OCI-LY1 (cell line): ENCODE results near the gene H2BW1.

Experiments
- H2AFZ ChIP-seq: fragments of 200-600 bp; sonication (generic), shearing (Covaris generic); 2 replicates; pipeline ENCODE4 v1.6.0; 2014; ENCODE audit warnings: antibody characterized with exemption, mild to moderate bottlenecking, low read length
- H3F3A ChIP-seq: fragments of 200-600 bp; sonication (generic), shearing (Covaris generic); 2 replicates; pipeline ENCODE4 v1.6.0; 2014; ENCODE audit warnings: mild to moderate bottlenecking, antibody characterized with exemption, low read length, moderate library complexity; ENCODE audit not compliant: insufficient read depth
- H3K27ac ChIP-seq: fragments of 200-600 bp; sonication (generic); 2 replicates; pipeline ENCODE4 v1.5.1; 2014; ENCODE audit warnings: low read length, mixed run types, mild to moderate bottlenecking, low read depth; ENCODE audit not compliant: poor library complexity, severe bottlenecking
- H3K27me3 ChIP-seq: fragments of 200-600 bp; sonication (generic); 2 replicates; pipeline ENCODE4 v1.6.0; 2014; ENCODE audit warnings: antibody characterized with exemption, mild to moderate bottlenecking, low read length, moderate library complexity; ENCODE audit not compliant: insufficient read depth
- H3K36me3 ChIP-seq: fragments of 200-600 bp; sonication (generic); 2 replicates; pipeline ENCODE4 v1.6.1; 2014; ENCODE audit warnings: mild to moderate bottlenecking, antibody characterized with exemption, low read length, moderate library complexity, mixed read lengths; ENCODE audit not compliant: insufficient read depth
- H3K4me1 ChIP-seq: fragments of 200-600 bp; sonication (generic); 2 replicates; pipeline ENCODE4 v1.5.1; 2014; ENCODE audit warnings: mild to moderate bottlenecking, low read length, moderate library complexity; ENCODE audit not compliant: insufficient read depth, severe bottlenecking
- H3K4me2 ChIP-seq: fragments of 200-600 bp; sonication (generic), shearing (Covaris generic); 2 replicates; pipeline ENCODE4 v1.6.1; 2014; ENCODE audit warnings: low read length
- H3K4me3 ChIP-seq: fragments of 200-600 bp; sonication (generic); 2 replicates; pipeline ENCODE4 v1.5.1; 2014; ENCODE audit warnings: low read length, low read depth, mild to moderate bottlenecking, mixed read lengths; ENCODE audit not compliant: poor library complexity, severe bottlenecking
- H3K79me2 ChIP-seq: fragments of 200-600 bp; shearing (Covaris generic); 2 replicates; pipeline ENCODE4 v1.6.1; 2016; ENCODE audit warnings: mixed run types, low read length, mixed read lengths; ENCODE audit not compliant: insufficient read depth
- H3K9ac ChIP-seq: fragments of 200-600 bp; sonication (generic), shearing (Covaris generic); 2 replicates; pipeline ENCODE4 v1.6.1; 2014; ENCODE audit warnings: mild to moderate bottlenecking, low read length, mixed read lengths
- H3K9me2 ChIP-seq: fragments of 200-600 bp; sonication (generic), shearing (Covaris generic); 2 replicates; pipeline ENCODE4 v1.6.1; 2014; ENCODE audit warnings: low read depth, mild to moderate bottlenecking, low read length, mixed read lengths
- H3K9me3 ChIP-seq: fragments of 200-600 bp; shearing (Covaris generic); 2 replicates; pipeline ENCODE4 v1.6.1; 2014; ENCODE audit warnings: low read length, mixed read lengths
- H4K20me1 ChIP-seq: fragments of 200-600 bp; sonication (generic), shearing (Covaris generic); 2 replicates; pipeline ENCODE4 v1.6.0; 2016; ENCODE audit warnings: mild to moderate bottlenecking, low read length; ENCODE audit not compliant: insufficient read depth
- EZH2 ChIP-seq: fragments of 200-600 bp; sonication (generic), shearing (Covaris generic); IDR thresholded peaks from 2 replicates; pipeline ENCODE4 v1.8.0; 2017; ENCODE audit warnings: borderline replicate concordance, mixed run types, mild to moderate bottlenecking, antibody characterized with exemption, low read length, moderate library complexity, mixed read lengths
- TF ChIP-seq, protein P1 (sequence below): fragments of 200-600 bp; sonication (generic), shearing (Covaris generic); IDR thresholded peaks from 2 replicates; pipeline ENCODE4 v1.5.1; 2017; ENCODE audit warnings: mild to moderate bottlenecking, antibody characterized with exemption, low read length, moderate library complexity, mixed read lengths

Gene H2BW1

DNA sequence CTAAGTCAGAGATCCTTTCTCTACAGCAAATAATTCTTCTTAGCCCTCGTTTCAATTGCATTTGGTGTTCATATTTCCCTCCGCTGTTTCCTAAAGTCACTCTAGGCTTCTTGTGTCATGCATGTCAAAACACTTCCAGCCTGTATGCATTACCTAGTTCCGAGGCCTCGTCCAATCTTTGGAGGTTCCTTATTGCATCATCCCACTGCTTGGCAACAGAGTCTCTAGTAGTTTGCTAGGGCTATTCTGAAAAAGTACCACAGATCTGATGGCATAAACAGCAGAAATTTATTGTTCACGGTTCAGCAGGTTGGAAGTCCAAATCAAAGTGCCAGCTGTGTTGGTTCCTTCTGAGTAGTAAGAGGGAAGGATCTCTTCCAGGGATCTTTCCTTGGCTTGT is 32.1 kb upstream of the H2BW1 start:
- Histone ChIP-seq H3F3A (no peaks in the 10 kb centered on the region), H3K79me2 (no peaks in the 10 kb centered on the region), H2AFZ (no peak overlapping the region), H3K27ac (no peak overlapping the region), H3K27me3 (no peaks in the 10 kb centered on the region), H3K9me3 (no peaks in the 10 kb centered on the region), H3K9ac (no peak overlapping the region), H3K4me3 (no peak overlapping the region), H3K4me1 (no peaks in the 10 kb centered on the region), H3K36me3 (no peaks in the 10 kb centered on the region), H4K20me1 (no peaks in the 10 kb centered on the region), H3K9me2 (no peaks in the 10 kb centered on the region), H3K4me2 (no peak overlapping the region)
- TF ChIP-seq, protein P1, sequence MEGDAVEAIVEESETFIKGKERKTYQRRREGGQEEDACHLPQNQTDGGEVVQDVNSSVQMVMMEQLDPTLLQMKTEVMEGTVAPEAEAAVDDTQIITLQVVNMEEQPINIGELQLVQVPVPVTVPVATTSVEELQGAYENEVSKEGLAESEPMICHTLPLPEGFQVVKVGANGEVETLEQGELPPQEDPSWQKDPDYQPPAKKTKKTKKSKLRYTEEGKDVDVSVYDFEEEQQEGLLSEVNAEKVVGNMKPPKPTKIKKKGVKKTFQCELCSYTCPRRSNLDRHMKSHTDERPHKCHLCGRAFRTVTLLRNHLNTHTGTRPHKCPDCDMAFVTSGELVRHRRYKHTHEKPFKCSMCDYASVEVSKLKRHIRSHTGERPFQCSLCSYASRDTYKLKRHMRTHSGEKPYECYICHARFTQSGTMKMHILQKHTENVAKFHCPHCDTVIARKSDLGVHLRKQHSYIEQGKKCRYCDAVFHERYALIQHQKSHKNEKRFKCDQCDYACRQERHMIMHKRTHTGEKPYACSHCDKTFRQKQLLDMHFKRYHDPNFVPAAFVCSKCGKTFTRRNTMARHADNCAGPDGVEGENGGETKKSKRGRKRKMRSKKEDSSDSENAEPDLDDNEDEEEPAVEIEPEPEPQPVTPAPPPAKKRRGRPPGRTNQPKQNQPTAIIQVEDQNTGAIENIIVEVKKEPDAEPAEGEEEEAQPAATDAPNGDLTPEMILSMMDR: no peak
- no peak for TF ChIP-seq EZH2

DNA sequence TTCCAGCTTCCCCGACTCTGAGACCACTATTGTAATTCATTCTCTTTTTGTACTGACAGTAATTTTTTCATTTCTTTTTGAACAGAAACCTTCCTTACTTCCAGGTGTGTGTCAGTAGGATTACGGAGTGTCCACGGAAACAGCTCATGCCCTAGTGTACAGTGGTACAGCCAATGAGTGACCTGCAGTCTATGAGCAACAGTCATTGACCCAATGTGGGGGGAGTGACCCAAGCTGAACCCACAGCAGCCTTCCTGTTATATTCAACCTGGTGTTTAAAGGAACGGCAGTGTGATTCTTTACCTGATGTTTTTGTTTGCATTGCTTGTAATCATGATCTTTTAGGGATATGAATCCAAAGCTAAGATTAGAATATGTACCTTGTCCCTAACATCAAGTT is 27.5 kb upstream of the H2BW1 start:
- H3K27me3 ChIP-seq: no peaks in the 10 kb centered on the region

DNA sequence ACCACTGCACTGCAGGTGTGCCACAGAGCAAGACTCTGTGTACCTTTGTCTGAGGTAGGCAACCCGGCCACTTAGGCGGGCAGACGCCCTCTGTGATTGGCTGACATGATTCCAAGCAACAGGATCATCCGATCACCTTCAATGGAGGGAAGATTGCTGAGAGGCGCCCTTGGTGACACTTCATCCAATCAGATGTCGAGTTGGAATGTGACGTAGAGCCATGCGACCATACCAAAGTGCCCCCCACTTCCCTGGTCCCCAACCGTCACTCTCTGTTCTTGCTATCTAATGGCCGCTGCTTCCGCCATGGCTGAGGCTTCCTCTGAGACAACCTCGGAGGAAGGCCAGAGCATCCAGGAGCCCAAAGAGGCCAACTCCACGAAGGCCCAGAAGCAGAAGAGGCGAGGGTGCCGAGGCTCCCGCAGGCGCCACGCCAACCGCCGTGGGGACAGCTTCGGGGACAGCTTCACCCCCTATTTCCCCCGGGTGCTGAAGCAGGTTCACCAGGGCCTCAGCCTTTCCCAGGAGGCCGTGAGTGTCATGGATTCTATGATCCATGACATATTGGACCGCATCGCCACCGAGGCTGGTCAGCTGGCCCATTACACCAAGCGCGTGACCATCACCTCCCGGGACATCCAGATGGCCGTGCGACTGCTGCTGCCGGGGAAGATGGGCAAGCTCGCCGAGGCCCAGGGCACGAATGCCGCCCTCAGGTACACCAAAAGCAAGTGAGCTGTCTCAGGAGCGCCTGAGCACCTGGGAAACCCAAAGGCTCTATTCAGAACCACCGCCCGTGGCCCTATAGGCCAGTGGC is 26.4 kb upstream of the H2BW1 start, which contains the start of gene H2BW2:
H2BW2 (plus strand) TSS at position 268 of the 817 bp plus-strand sequence; CDS start at position 307, 39 bp downstream.
- Histone ChIP-seq H3K36me3 (no peaks in the 10 kb centered on the region), H3K27me3 (no peaks in the 10 kb centered on the region), H3K4me1 (no peaks in the 10 kb centered on the region), H3K9me2 (no peaks in the 10 kb centered on the region), H4K20me1 (no peaks in the 10 kb centered on the region), H3K4me2 (no peak within 1 kb of the TSS), H3K27ac (no peak within 1 kb of the TSS), H3F3A (no peaks in the 10 kb centered on the region), H3K9me3 (no peaks in the 10 kb centered on the region), H3K79me2 (no peaks in the 10 kb centered on the region), H3K4me3 (no peak within 1 kb of the TSS), H3K9ac (no peak within 1 kb of the TSS), H2AFZ (no peak within 1 kb of the TSS)
- TF ChIP-seq, protein P1: no peak
- TF ChIP-seq EZH2: no peak

More for the DNA sequence above, 27.5 kb upstream of the H2BW1 start:
- TF ChIP-seq EZH2: no peak
- TF ChIP-seq, protein P1: no peak
- H3K4me1 ChIP-seq: no peaks in the 10 kb centered on the region
- H4K20me1 ChIP-seq: no peaks in the 10 kb centered on the region
- no peaks in the 10 kb centered on the region for H3K9me3 ChIP-seq
- H3K36me3 ChIP-seq: no peaks in the 10 kb centered on the region
- no peaks in the 10 kb centered on the region for H3F3A ChIP-seq
- H3K79me2 ChIP-seq: no peaks in the 10 kb centered on the region
- no peaks in the 10 kb centered on the region for H3K9me2 ChIP-seq
- no peak overlapping the region for H3K4me3 ChIP-seq
- H3K4me2 ChIP-seq: no peak overlapping the region
- no peak overlapping the region for H2AFZ ChIP-seq
- H3K9ac ChIP-seq: no peak overlapping the region
- no peak overlapping the region for H3K27ac ChIP-seq
